K562 (cell line): Measurements from ENCODE around the gene SLC36A1. TPM values are rescaled to one million over a fixed set of nuclear protein-coding genes. Genes with fewer than 3 reads are reported as not detected.

ENCODE experiments used
- ATAC-seq: fragments of 200-7000 bp; cut with Tn5 transposase; 3 replicates; pipeline ENCODE4 v1.9.1; 2020; ENCODE audit warnings: moderate library complexity
- BruUV-seq: library from RNA; stranded (reverse); fragments of 400-500 nt; replicated peaks from 2 replicates; lab custom pipeline; 2021; lab: Mats Ljungman, UMichigan
- CTCF ChIA-PET: fragments of 300-600 bp; formaldehyde crosslinking; extraction: SDS; loops from one replicate; lab custom pipeline; 2021; ENCODE audit warnings: low intra/inter-chr PET ratio; lab: Yijun Ruan, JAX
- POLR2A ChIA-PET: fragments of 300-600, 350-650 bp; sonication (Branson Sonifier 250); formaldehyde crosslinking; extraction: SDS; loops from one replicate; lab custom pipeline; 2021; ENCODE audit warnings: antibody characterized with exemption, inconsistent platforms; lab: Yijun Ruan, JAX
- DNase-seq, 4 experiments: peaks; one replicate each; pipeline versions ENCODE4 v3.0.0 to v3.0.0-alpha.2; 2011 to 2018; ENCODE audit warnings: low spot score in 3 of 4, mixed read lengths in 3 of 4; ENCODE audit errors: extremely low read depth in 1 of 4
- FAIRE-seq: peaks from 2 replicates; lab custom pipeline; 2011; peaks lifted over from hg19 to GRCh38; lab: Jason Lieb, UNC
- H2AFZ ChIP-seq: 2 replicates; pipeline ENCODE4 v1.6.0; 2011; ENCODE audit warnings: low read depth, low read length, control low read depth, inconsistent platforms
- H3K27ac ChIP-seq: fragments of 200-600 bp; 3 replicates; pipeline ENCODE4 v1.8.0; 2011; ENCODE audit warnings: low read depth, mild to moderate bottlenecking, control low read depth, inconsistent platforms, low read length, moderate library complexity, mixed read lengths; ENCODE audit errors: extremely low read depth
- H3K27me3 ChIP-seq, 2 experiments: fragments of 300-600 bp in 1 of 2; 2 replicates in 1 of 2; 3 replicates in 1 of 2; pipeline versions ENCODE4 v1.6.0 to v1.8.0; 2011; ENCODE audit warnings: inconsistent platforms in 2 of 2, low read length in 2 of 2, mild to moderate bottlenecking in 1 of 2, mixed read lengths in 1 of 2, moderate library complexity in 1 of 2; ENCODE audit not compliant: control insufficient read depth in 2 of 2, insufficient read depth in 2 of 2
- H3K36me3 ChIP-seq: fragments of 300-600 bp; 3 replicates; pipeline ENCODE4 v1.8.0; 2011; ENCODE audit warnings: mild to moderate bottlenecking, low read length, inconsistent platforms; ENCODE audit not compliant: control insufficient read depth, insufficient read depth
- H3K4me1 ChIP-seq, 2 experiments: fragments of 200-600 bp in 1 of 2; replicated peaks in 1 of 2; 2 replicates in 1 of 2; 3 replicates in 1 of 2; pipeline versions ENCODE4 v1.5.1 to v1.8.0; 2011; ENCODE audit warnings: inconsistent platforms in 2 of 2, low read length in 2 of 2, mild to moderate bottlenecking in 1 of 2, mixed read lengths in 1 of 2, moderate library complexity in 1 of 2; ENCODE audit not compliant: control insufficient read depth in 2 of 2, insufficient read depth in 2 of 2
- H3K4me2 ChIP-seq: 2 replicates; pipeline ENCODE4 v1.6.1; 2011; ENCODE audit warnings: low read length, control low read depth, inconsistent platforms, mixed read lengths; ENCODE audit not compliant: insufficient read depth
- H3K4me3 ChIP-seq: fragments of 200-600 bp; sonication (generic), shearing (Covaris generic); 2 replicates; pipeline ENCODE4 v1.5.1; 2016; ENCODE audit warnings: control low read depth, inconsistent platforms
- H3K79me2 ChIP-seq: fragments of 200-600 bp; 3 replicates; pipeline ENCODE4 v1.8.0; 2011; ENCODE audit warnings: low read length, inconsistent platforms; ENCODE audit not compliant: control insufficient read depth, insufficient read depth
- H3K9ac ChIP-seq, 2 experiments: 2 replicates each; pipeline versions ENCODE4 v1.6.0 to v1.6.1; 2011; ENCODE audit warnings: low read depth in 2 of 2, low read length in 2 of 2, control low read depth in 1 of 2, inconsistent platforms in 1 of 2, mild to moderate bottlenecking in 1 of 2, mixed read lengths in 1 of 2; ENCODE audit not compliant: insufficient read depth in 1 of 2
- H3K9me1 ChIP-seq: one replicate; pipeline ENCODE4 v1.6.0; 2011; ENCODE audit warnings: inconsistent platforms, mild to moderate bottlenecking, low read length, moderate library complexity; ENCODE audit not compliant: control insufficient read depth, insufficient read depth
- H3K9me3 ChIP-seq: replicated peaks from 2 replicates; pipeline ENCODE4 v1.5.1; 2011; ENCODE audit warnings: low read depth, low read length, inconsistent platforms; ENCODE audit not compliant: control insufficient read depth, insufficient read depth
- H4K20me1 ChIP-seq: replicated peaks from 2 replicates; pipeline ENCODE4 v1.6.1; 2011; ENCODE audit warnings: low read length, inconsistent platforms, mixed read lengths; ENCODE audit not compliant: control insufficient read depth, insufficient read depth
- ARNT ChIP-seq, 2 experiments: fragments of 450-650 bp; IDR thresholded peaks; 2 replicates each; pipeline ENCODE4 v1.6.1; 2016; ENCODE audit warnings: mild to moderate bottlenecking in 1 of 2
- EHMT2 ChIP-seq: fragments of 450-650 bp; IDR thresholded peaks from 2 replicates; pipeline ENCODE4 v1.6.1; 2018; ENCODE audit warnings: antibody characterized with exemption
- FOXJ2 ChIP-seq: fragments of 200-800 bp; sonication (Bioruptor generic); IDR thresholded peaks from 2 replicates; pipeline ENCODE4 v1.6.1; 2016; ENCODE audit warnings: missing genetic modification characterization, missing compliant biosample characterization
- MEF2A ChIP-seq: IDR thresholded peaks from 2 replicates; pipeline ENCODE4 v1.6.1; 2011; ENCODE audit warnings: low read depth, mild to moderate bottlenecking, low read length, moderate library complexity; ENCODE audit not compliant: control insufficient read depth
- NFE2 ChIP-seq: IDR thresholded peaks from 2 replicates; pipeline ENCODE4 v1.6.1; 2014; ENCODE audit warnings: antibody characterized with exemption, low read depth
- NR3C1 ChIP-seq: sonication (generic); formaldehyde crosslinking; IDR thresholded peaks from 2 replicates; pipeline ENCODE4 v1.8.1; 2022; ENCODE audit warnings: missing genetic modification reagents
- RBM25 ChIP-seq: fragments of 200-400 bp; formaldehyde crosslinking; IDR thresholded peaks from 2 replicates; pipeline ENCODE4 v1.6.1; 2018; ENCODE audit warnings: low read length, low read depth, moderate library complexity; ENCODE audit not compliant: severe bottlenecking
- TFAM ChIP-seq: fragments of 250-450 bp; sonication (Bioruptor Pico); conservative IDR thresholded peaks from 2 replicates; pipeline ENCODE4 v1.5.0; 2021; ENCODE audit warnings: mild to moderate bottlenecking, moderate library complexity
- ZNF384 ChIP-seq: IDR thresholded peaks from 2 replicates; pipeline ENCODE4 v1.6.1; 2012; ENCODE audit warnings: low read depth, low read length, improper control_type of control experiment
- WGBS: fragments of 100-300 bp; shearing (Covaris generic); methylation state at CpG from one replicate; pipeline ENCODE4 v1.1.6; 2016; ENCODE audit warnings: low coverage, mixed read lengths; ENCODE audit not compliant: insufficient coverage; ENCODE audit errors: missing lambda C conversion rate; 5-methylcytosine and 5-hydroxymethylcytosine counted together
- in situ Hi-C: fragments of 300-500 bp; cut with MboI; formaldehyde crosslinking; loops from 4 replicates; pipeline ENCODE4 v1.15.0; 2018; ENCODE audit warnings: inconsistent platforms, mixed read lengths
- intact Hi-C: fragments of 100-400 bp; cut with micrococcal nuclease; formaldehyde crosslinking; loops from 2 replicates; pipeline ENCODE4 v1.14.2; 2022
- polyA plus RNA-seq, 8 experiments: library from polyadenylated mRNA; depleted of rRNA in 4 of 8; stranded (reverse) in 5 of 8; unstranded in 3 of 8; fragments of >200 nt; fragmentation: Nextera tagmentation in 2 of 8; fragmentation: Illumina TruSeq in 1 of 8; extraction: Ambion mirVana in 2 of 8; extraction: Trizol in 1 of 8; gene quantifications; 2 replicates each; pipeline versions ENCODE4 v1.2.1 to v1.2.3, GENCODE V29; 2011 to 2014; ENCODE audit warnings: inconsistent platforms in 1 of 8, missing spikeins in 1 of 8
- total RNA-seq, 7 experiments: library from RNA; depleted of rRNA in 6 of 7; stranded (reverse); fragments of >200 nt in 6 of 7; fragmentation: Illumina TruSeq in 2 of 7; extraction: Trizol in 2 of 7; gene quantifications; 2 replicates each; pipeline versions ENCODE4 v1.2.1 to v1.2.3, GENCODE V29; 2011 to 2021; ENCODE audit warnings: low replicate concordance in 1 of 7

The SLC36A1 gene
- total and polyA plus RNA-seq, 9 of the 15 experiments (the other 6 are each of a cell fraction or from before 2014, with no cell fraction given): 1.6 to 8.4 (median 4.6) TPM

DNA sequence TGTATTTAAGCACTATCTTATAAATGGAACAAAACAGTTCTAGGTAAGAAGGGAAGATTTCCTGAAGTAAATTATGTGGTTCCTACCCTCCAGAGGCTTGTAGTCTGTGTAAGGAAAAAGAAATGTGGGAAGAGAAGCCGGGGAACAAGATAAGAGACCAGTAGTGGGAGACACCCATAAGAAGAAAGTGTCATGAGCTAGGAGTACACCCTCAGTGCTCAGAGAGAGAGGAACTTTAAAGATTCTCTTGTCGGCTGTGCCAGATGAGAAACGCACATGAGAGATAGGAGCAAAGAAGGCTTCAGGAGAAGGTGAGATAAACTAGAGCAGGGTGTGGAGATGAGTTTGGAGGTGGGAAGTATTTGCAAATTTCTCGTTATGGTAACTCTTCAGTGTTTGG lies 18.1 kb downstream of the SLC36A1 start (continued):
- TF ChIP-seq FOXJ2: no peak
- no peak for TF ChIP-seq NR3C1 (CRISPR knock-in tag)
- TF ChIP-seq ARNT (IDR thresholded peaks at IDR 0.05): 0 out of 4 replicates have a peak, but pooled peaks have one; percentile 33 to 37
- 0 out of 2 replicates have a peak, but pooled peaks have one; percentile 46 for TF ChIP-seq EHMT2
- TF ChIP-seq ZNF384: no peak
- no peak for TF ChIP-seq MEF2A
- TF ChIP-seq, all 486 proteins: peak for 56

DNA sequence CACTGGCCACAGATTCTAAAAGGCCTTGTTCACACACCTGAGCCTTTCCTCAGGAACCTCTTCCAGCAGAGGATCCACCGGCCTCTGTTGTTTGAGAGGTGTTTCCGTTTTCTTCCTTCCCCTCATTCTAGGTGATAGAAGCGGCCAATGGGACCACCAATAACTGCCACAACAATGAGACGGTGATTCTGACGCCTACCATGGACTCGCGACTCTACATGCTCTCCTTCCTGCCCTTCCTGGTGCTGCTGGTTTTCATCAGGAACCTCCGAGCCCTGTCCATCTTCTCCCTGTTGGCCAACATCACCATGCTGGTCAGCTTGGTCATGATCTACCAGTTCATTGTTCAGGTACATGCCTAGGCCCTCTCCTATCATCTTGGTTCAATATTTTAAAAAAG lies 20.2 kb downstream of the SLC36A1 start:
- no TSS peak for BruUV-seq
- Histone ChIP-seq H4K20me1 (no peaks in the 10 kb centered on the region), H3K9ac (no peak overlapping the region), H3K27ac (no peak overlapping the region), H3K4me3 (no peak overlapping the region), H3K36me3 (peaks cover 40% of the 10 kb centered on the region), H3K4me1 (peaks cover 3 to 9% of the 10 kb centered on the region in 2 experiments; a peak in 3 of 5 replicates), H3K27me3 (no peaks in the 10 kb centered on the region), H3K79me2 (no peaks in the 10 kb centered on the region), H3K9me1 (no peaks in the 10 kb centered on the region), H2AFZ (no peak overlapping the region), H3K9me3 (peaks cover 16% of the 10 kb centered on the region), H3K4me2 (no peak overlapping the region)
- WGBS: 91% methylated on average over 8 of the region's 8 CpGs
- intact Hi-C loops: no loop called here
- POLR2A ChIA-PET: interaction anchor here (0.7 kb wide), 1 partner anchor 915 kb away, joined by 3 read pairs; no protein-coding TSS in a partner anchor
- TF ChIP-seq TFAM: no peak
- no peak for TF ChIP-seq RBM25
- no peak for TF ChIP-seq NFE2
- in situ Hi-C loops: no loop called here
- DNase-seq (no peak), ATAC-seq (no peak), FAIRE-seq (no peak)
- CTCF ChIA-PET: no interaction called here
